BE2C (cell line): ENCODE measurements around the gene FOXD4L3. TPM values are rescaled to one million over a fixed set of nuclear protein-coding genes. Genes with fewer than 3 reads are reported as not detected.
"Not testable (repeated sequence)": the region's sequence is repeated elsewhere in the genome, so short reads cannot be mapped to it uniquely, and the experiment has no call there.

ENCODE experiments used
- DNase-seq: peaks from one replicate; pipeline ENCODE4 v3.0.0-alpha.2; 2020
- H3K27me3 ChIP-seq: fragments of 250-450 bp; sonication (Bioruptor Pico); 2 replicates; pipeline ENCODE4 v1.5.1; 2020; ENCODE audit warnings: mild to moderate bottlenecking
- H3K36me3 ChIP-seq: fragments of 250-450 bp; sonication (Bioruptor Pico); 2 replicates; pipeline ENCODE4 v1.5.1; 2020; ENCODE audit warnings: mild to moderate bottlenecking
- H3K4me1 ChIP-seq: fragments of 250-450 bp; sonication (Bioruptor Pico); 2 replicates; pipeline ENCODE4 v1.5.1; 2020
- H3K4me3 ChIP-seq: 2 replicates; pipeline ENCODE4 v1.5.1; 2011; ENCODE audit warnings: low read depth, low read length
- H3K9me3 ChIP-seq: fragments of 250-450 bp; sonication (Bioruptor Pico); 2 replicates; pipeline ENCODE4 v1.5.1; 2020
- polyA plus RNA-seq: library from polyadenylated mRNA; unstranded; fragments of >200 nt; gene quantifications from one replicate; pipeline ENCODE4 v1.2.1, GENCODE V29; 2012; ENCODE audit warnings: low read depth, missing spikeins; ENCODE audit not compliant: insufficient read length, insufficient read depth

The FOXD4L3 gene
- polyA plus RNA-seq: 0.31 TPM

DNA sequence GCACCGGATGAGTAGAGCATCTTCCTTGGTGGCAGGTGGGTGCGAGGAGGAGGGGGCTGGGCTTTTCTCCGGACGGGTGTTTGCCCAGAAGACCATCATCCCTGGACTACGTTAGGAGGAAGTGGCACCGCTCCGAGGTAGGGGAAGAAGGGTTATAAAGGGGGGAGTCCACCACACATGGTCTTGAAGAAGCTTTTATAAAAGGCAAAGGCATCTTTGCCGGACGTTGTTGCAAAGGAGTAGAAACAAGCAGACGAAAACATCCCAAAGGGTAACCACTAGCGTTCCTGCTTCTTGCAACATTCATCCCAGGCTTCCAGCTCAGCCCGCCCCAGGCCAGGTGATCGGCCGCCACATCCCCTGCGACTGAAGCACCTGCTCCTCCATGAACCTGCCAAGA, at the start of gene FOXD4L3:
TSS of gene FOXD4L3 (plus strand) at position 301 of the 400 bp plus-strand sequence. CDS start at position 386, 85 bp downstream.
- not testable (repeated sequence) for H3K36me3 ChIP-seq, H3K4me3 ChIP-seq, H3K27me3 ChIP-seq, H3K4me1 ChIP-seq, H3K9me3 ChIP-seq, DNase-seq

DNA sequence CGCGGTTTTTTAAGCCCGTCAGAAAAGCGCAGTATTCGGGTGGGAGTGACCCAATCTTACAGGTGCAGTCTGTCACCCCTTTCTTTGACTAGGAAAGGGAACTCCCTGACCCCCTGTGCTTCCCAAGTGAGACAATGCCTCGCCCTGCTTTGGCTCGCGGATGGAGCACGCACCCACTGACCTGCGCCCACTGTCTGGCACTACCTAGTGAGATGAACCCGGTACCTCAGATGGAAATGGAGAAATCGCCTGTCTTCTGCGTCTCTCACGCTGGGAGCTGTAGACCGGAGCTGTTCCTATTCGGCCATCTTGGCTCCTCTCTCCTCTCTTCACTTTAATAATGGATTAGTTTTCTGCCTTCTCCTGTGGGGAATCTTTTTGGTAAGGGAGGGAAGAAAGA, 21.6 kb upstream of the FOXD4L3 start:
- not testable (repeated sequence) for H3K36me3 ChIP-seq, H3K27me3 ChIP-seq, H3K4me1 ChIP-seq, DNase-seq, H3K9me3 ChIP-seq, H3K4me3 ChIP-seq

DNA sequence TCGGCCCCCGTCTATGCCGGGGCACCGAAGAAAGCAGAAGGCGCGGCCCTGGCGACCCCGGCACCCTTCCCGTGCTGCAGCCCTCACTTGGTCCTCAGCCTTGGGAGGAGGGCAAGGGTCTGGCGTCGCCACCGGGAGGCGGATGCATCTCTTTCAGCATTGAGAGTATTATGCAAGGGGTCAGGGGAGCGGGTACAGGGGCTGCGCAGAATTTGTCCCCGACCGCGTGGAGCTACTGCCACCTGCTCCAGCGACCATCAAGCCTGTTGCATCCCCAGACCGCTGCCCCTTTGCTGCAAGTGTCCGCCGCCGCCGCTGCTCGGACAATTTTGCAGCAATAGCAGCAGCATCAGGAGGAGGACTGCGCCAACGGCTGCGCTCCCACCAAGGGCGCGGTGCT, 1.1 kb downstream of the FOXD4L3 start:
- DNase-seq, H3K4me3 ChIP-seq, H3K27me3 ChIP-seq: not testable (repeated sequence)

DNA sequence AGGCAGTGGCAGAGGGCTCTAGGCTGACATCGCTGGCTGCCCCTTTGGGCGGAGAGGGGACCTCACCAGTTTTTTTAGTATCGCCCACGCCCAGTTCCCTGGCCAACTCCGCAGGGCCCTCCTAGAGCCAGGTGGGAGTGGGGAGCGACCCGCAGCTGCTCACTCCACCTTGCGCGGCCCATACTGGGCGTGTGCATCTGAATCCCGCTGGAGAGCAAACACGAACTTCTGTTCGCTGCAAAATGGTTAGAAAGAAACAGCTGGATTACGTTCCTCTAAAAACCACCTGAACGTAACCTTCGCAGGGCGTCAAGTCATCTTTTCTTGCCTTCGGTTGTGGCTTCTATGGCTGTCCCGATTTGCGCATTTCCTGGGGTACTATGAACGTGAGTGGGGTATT, 1.5 kb downstream of the FOXD4L3 start:
- not testable (repeated sequence) for H3K9me3 ChIP-seq, H3K27me3 ChIP-seq, H3K4me3 ChIP-seq, H3K4me1 ChIP-seq, H3K36me3 ChIP-seq, DNase-seq

More for the DNA sequence above, 1.1 kb downstream of the FOXD4L3 start:
- H3K4me1 ChIP-seq, H3K36me3 ChIP-seq, H3K9me3 ChIP-seq: not testable (repeated sequence)

DNA sequence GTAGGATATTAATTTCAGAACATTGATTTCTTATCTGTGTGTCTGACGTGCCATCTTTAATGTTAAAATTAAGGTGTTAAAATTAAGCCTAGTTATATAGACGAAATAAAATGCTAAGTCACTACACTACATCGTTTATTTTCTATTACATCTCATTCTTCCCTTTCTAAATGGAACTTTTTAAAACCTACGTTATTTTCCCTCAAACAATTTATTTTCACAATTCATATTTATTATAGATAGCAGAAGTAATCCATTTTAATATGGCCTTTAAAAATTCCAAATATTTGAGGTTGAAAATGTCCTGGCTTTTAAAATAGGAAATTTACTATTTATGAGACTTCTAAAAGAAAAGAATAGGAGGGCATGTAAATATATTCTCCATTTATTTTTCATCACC, 2.1 kb downstream of the FOXD4L3 start:
- H3K4me3 ChIP-seq, DNase-seq, H3K36me3 ChIP-seq, H3K27me3 ChIP-seq, H3K9me3 ChIP-seq, H3K4me1 ChIP-seq: not testable (repeated sequence)

DNA sequence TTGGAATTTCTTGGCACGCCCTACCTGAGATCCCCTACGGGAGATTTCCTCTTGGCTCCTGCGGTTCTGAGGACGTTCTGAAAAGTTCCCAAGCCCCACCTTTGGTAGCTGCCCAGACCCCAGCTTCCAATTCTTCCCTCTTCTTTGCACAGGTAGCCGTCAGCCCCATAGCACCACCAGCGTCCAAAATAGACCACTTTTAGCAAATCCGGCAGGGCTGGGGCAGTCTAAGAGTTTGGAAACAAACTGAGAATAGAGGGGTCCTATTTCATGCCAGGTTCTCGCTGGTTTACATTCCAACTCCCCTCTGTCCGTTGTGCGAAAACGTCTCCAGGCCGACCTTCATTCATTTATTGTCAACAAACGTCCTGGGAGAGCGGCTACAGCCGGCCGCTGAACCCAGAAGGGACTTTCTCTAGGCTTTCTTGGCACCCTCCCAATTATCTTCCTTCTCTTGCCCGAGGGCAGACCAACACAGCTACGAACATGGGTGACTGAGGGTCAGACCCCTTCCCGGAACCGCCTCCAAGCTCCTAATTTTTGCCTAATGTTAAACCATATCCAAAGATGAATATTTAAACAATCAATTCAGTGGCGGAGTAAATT, 3.1 kb downstream of the FOXD4L3 start:
- not testable (repeated sequence) for H3K4me1 ChIP-seq, H3K36me3 ChIP-seq, H3K27me3 ChIP-seq, H3K9me3 ChIP-seq, DNase-seq, H3K4me3 ChIP-seq

DNA sequence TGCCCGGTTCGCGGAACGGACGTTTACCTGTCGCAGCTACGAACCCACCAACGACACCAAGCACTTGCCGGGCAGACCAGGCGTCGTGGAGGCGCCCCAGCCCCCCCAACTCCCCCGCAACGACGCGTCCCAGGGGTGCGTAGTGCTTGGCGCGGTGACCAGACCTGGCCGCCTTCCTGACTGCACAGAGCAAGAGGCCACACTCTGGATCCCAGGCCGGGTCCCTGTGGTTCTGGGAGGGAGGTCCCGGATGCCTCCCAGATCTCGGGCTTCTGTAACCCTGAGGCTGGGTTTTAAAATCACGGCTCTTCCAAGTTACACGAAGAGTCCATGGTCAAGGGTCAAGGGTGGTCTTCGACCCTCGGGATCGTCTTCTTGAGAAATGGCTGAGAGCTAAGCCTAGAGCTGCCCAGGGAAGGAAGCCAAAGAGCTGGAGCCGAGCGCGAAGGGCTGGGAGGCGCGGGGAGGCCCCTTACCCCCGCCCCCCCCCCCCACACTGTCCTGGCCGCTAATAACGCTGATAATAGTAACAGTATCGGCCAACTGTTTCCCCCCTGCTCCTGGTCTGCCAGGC, 3.8 kb downstream of the FOXD4L3 start:
- H3K36me3 ChIP-seq, DNase-seq, H3K4me3 ChIP-seq, H3K4me1 ChIP-seq, H3K9me3 ChIP-seq, H3K27me3 ChIP-seq: not testable (repeated sequence)

DNA sequence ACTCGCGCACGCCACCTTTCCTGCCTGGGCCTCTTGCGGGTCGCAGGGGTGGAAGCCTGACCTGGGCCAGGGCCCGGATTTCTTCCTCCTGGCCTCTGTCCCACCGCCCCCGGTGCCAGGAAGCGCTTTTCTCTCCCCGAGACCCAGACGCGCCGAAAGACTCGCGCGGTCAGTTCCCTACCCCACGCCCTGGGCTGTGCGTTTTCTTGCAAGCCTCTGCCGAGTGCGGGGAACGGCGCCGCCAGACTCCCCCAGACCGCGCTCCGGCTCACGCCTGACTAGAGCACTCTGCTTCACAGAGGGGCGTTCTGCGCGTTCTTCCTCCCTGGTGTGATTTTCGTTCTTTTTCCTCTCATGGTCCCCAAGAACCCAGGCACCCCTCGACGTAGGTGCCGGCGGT, 4.5 kb downstream of the FOXD4L3 start:
- not testable (repeated sequence) for H3K4me1 ChIP-seq, DNase-seq, H3K27me3 ChIP-seq, H3K9me3 ChIP-seq, H3K4me3 ChIP-seq, H3K36me3 ChIP-seq

DNA sequence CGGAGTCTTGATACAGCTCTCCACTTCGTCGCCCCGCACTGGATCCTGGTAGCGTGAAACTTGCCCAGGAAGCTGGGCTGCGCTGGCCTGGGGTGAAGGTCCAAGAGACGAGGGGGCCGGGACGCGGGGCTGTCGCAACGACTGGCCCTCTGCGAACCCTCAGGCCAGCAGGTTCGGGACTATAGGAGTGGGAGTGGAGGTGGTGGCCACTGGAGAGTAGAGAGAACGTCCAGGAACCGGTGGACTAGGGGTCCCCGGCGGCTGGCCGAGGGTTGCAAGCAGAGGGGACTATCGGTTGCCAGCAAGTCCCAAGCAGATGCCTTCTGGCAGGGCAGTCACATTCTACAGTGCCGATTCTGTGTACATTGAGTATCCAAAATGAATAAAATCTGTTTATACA, 5.0 kb downstream of the FOXD4L3 start:
- DNase-seq, H3K9me3 ChIP-seq, H3K4me3 ChIP-seq, H3K27me3 ChIP-seq, H3K4me1 ChIP-seq, H3K36me3 ChIP-seq: not testable (repeated sequence)

DNA sequence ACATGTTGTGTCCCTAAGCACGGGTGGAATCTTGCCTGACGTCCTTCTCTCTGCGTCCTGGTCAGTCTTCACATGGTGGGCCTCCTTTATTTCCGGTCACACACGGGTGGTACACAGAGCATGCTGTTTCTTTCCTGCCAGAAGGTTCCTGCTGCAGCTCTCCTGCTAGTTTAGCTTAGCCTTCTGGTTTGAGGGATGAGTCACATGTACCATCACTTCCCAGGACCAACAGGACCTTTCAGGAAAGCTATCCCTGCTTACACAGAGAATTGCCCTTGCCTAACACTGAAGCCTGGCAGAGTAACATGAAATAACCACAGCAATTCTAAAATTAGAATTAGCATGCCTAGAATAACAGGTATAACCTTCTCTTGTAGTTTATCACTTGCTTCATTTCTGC, 8.5 kb downstream of the FOXD4L3 start:
- H3K4me1 ChIP-seq, DNase-seq, H3K36me3 ChIP-seq, H3K27me3 ChIP-seq, H3K9me3 ChIP-seq, H3K4me3 ChIP-seq: not testable (repeated sequence)

DNA sequence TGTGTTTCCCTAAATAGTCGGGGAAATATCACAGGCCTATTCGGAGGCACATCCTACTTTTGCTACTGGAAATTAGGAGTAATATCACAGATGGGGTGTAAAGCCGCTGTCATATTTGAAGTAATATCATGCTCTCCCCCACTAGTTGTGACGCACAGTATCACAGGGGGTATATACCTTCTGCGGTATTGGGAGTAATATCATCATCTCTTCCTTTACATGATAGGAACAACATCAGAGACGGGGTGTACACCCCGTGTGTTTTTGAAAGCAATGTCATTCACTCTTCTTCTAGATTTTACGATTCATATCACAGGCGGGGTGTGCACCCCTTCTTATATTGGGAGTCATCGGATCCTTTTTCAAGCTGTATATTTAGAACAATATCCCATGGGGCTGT, 15.5 kb downstream of the FOXD4L3 start:
- not testable (repeated sequence) for H3K36me3 ChIP-seq

DNA sequence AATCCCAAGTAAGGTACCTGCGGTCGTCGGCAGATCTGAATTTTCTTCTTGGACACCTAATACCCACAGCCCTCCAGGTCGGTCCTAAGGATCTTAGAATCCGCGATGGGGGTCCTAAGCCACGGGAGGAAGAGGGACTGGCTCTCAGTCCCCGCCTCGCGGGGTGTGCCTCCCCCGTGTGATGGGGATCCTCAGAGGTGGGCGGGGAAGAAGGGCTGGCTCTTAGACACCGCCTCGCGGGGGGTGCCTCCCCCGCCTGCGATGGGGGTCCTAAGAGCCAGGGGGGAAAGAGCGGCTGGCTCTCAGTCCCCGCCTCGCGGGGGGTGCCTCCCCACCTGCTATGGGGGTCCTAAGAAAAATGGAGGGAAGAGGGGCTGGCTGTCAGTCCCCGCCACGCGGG, 21.1 kb downstream of the FOXD4L3 start:
- not testable (repeated sequence) for H3K36me3 ChIP-seq, H3K27me3 ChIP-seq, H3K9me3 ChIP-seq, H3K4me1 ChIP-seq, DNase-seq, H3K4me3 ChIP-seq

More for the DNA sequence above, 15.5 kb downstream of the FOXD4L3 start:
- H3K4me1 ChIP-seq, DNase-seq, H3K27me3 ChIP-seq, H3K4me3 ChIP-seq, H3K9me3 ChIP-seq: not testable (repeated sequence)

DNA sequence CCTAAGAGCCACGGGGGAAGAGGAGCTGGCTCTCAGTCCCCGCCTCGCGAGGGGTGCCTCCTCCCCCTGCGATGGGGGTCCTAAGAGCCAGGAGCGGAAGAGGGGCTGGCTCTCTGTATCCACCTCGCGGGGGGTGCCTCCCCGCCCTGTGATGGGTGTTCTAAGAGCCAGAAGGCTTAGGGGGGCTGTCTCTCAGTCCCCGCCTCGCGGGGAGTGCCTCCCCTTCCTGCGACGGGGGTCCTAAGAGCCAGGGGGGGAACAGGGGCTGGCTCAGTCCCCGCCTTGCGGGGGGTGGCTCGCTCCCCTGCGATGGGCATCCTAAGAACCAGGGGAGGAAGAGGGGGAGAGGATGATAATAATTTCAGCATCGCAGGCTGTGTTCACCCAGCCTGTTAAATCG, 21.9 kb downstream of the FOXD4L3 start:
- not testable (repeated sequence) for DNase-seq, H3K4me3 ChIP-seq, H3K9me3 ChIP-seq, H3K4me1 ChIP-seq, H3K36me3 ChIP-seq, H3K27me3 ChIP-seq

DNA sequence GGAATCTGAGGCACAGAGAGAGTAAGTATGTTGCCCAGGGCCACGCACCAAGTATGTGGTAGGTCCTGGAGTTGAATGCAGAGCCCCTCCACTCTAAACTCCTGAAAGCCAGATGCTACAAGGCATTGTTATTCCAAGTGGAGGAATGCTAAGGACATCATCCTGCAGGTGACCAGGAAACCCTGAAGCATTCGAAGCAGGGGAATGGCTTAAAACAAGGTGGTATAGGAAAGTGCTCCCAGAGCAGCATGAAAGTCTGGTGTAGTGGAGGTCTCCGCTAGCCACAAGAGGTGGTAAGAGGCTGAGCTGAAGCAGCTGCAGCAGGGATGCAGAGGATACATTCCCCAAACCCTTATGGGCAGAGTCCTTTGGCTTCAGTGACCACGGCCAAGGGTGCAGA, 26.4 kb downstream of the FOXD4L3 start:
- H3K4me3 ChIP-seq, H3K27me3 ChIP-seq, DNase-seq, H3K36me3 ChIP-seq, H3K4me1 ChIP-seq, H3K9me3 ChIP-seq: not testable (repeated sequence)

DNA sequence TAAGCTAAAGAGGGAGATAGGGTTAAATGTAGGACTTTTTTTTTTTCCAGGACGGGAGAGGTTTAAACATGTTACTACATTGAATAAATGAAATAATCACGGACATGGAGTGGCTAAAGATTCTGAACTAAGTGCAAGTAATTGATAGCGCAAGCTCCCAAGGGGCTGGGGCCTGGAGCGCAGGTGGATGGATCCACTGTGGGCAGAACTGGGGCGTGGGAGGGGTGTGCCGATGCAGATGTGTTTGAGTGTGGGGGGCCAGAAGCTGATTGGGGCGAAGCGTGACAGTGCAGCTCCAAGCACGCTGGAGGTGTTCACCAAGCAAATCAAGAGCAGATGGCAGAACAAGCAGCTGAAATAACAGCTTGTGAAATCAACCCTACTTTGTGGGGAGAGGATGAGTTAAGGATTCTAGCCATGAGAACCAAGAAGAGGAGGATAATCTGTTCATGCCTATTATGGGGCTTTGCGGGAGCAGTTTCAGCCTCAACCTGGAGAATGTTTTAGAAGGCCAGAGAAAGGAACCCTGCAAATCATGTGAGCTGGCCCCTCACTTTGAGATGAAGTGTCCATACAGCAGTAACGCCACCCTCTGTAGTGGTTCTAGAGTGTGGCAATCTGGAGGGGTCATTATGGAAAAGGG, 28.0 kb downstream of the FOXD4L3 start:
- H3K36me3 ChIP-seq, H3K4me3 ChIP-seq, H3K27me3 ChIP-seq, H3K9me3 ChIP-seq, DNase-seq, H3K4me1 ChIP-seq: not testable (repeated sequence)

DNA sequence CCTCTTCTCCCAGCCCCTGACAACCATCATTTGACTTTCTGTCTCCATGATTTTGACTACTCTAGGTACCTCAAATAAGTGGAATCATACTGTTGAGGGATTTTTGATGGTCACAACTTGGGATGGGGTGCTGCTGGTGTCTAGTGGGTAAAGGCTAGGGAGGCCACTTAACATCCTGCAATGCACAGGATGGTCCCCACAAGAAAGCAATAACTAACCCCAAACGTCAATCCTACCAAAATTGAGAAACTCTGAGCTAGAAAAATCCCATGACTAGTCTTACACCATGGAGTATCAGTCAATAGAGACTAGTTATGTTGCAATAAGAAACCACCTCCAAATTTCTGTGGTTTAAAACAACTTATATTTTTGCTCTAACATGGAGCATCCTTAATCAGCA, 29.5 kb downstream of the FOXD4L3 start:
- not testable (repeated sequence) for H3K4me3 ChIP-seq, H3K4me1 ChIP-seq, H3K36me3 ChIP-seq, DNase-seq, H3K9me3 ChIP-seq, H3K27me3 ChIP-seq
